ENCODE results near the gene CES4A.

Gene CES4A

DNA sequence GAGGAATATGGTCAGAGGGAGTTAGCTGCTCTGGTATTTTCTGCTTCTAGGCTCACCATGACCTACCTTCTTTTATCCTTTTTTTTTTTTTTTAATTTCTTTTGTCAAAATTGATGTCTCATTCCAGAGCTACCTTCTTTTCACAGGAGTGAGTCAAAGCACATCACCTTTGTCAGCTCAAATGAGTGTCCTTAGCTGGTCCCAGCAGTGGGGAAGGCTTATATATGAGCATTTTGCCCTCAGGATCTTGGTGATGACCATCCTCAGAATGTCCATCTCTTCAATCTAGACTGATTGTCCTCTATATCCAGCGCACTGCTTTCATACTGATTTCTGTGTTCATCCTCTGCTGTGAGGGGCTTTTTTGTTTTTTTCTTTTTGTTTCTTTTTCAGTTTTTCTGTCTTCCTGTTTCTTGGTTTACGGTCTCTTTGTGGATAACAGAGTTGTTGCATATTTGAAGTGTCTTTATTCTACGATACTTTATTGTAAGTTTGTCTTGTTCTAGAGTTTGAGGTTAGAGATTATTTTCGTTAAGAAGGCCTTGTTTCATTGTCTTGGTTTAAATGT is 65.5 kb downstream of the CES4A start:
- DNase-seq (ENCODE audit: low read depth), result no peak

DNA sequence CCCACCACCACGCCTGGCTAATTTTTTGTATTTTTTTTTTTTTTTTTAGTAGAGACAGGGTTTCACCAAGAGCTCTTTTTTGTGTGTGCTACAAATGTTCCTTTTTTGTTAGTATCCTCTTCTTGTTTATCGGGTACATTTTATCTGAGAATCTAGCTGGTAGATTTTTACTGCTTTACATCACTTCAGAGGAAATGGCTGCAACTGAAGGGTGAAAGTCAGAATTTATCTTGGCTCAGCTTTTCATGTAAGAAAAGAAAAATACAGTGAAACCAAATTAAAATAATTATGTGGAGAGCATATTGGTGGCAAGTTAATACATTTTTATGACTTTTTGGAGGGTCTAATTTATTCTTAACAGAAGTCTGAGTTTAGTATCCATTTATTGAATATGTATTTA is 66.5 kb downstream of the CES4A start:
- no peak for DNase-seq (ENCODE audit: low read depth)

- DNase-seq (ENCODE audit: low read depth), result peak; percentile 96
Measured at GRCh38 chr16:67055712-67056487, 67.5 kb downstream of the CES4A start.

Measured in GM04503 (cell line).